Measurements from ENCODE around the gene PTPRS.

DNA sequence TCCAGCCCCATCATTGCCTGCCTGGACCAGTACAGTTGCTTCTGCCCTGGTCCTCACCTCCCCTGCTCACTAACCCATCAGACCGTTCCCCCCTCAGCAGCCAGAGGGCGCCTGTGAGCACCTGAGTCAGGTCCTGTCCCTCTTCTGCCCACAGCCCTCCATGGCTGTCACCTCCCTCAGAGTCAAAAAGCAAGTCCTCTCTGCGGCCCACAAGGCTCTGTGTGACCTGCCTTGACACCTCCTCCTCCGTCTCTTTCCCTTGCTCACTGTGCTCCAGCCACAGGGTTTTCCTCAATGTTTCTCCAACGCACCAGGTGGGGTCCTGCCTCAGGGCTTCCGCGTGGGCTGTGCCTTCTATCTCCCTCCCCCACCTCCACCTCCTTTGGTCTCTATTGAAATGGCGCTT lies 29.4 kb upstream of the PTPRS start:
- no peak for TF ChIP-seq ZNF302 (tag by site-specific recombination; IDR thresholded peaks at IDR 0.05; ENCODE audit: low read depth)
- TF ChIP-seq, protein P1, sequence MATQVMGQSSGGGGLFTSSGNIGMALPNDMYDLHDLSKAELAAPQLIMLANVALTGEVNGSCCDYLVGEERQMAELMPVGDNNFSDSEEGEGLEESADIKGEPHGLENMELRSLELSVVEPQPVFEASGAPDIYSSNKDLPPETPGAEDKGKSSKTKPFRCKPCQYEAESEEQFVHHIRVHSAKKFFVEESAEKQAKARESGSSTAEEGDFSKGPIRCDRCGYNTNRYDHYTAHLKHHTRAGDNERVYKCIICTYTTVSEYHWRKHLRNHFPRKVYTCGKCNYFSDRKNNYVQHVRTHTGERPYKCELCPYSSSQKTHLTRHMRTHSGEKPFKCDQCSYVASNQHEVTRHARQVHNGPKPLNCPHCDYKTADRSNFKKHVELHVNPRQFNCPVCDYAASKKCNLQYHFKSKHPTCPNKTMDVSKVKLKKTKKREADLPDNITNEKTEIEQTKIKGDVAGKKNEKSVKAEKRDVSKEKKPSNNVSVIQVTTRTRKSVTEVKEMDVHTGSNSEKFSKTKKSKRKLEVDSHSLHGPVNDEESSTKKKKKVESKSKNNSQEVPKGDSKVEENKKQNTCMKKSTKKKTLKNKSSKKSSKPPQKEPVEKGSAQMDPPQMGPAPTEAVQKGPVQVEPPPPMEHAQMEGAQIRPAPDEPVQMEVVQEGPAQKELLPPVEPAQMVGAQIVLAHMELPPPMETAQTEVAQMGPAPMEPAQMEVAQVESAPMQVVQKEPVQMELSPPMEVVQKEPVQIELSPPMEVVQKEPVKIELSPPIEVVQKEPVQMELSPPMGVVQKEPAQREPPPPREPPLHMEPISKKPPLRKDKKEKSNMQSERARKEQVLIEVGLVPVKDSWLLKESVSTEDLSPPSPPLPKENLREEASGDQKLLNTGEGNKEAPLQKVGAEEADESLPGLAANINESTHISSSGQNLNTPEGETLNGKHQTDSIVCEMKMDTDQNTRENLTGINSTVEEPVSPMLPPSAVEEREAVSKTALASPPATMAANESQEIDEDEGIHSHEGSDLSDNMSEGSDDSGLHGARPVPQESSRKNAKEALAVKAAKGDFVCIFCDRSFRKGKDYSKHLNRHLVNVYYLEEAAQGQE (tag by site-specific recombination; IDR thresholded peaks at IDR 0.05), result no peak
- TF ChIP-seq, protein P2, sequence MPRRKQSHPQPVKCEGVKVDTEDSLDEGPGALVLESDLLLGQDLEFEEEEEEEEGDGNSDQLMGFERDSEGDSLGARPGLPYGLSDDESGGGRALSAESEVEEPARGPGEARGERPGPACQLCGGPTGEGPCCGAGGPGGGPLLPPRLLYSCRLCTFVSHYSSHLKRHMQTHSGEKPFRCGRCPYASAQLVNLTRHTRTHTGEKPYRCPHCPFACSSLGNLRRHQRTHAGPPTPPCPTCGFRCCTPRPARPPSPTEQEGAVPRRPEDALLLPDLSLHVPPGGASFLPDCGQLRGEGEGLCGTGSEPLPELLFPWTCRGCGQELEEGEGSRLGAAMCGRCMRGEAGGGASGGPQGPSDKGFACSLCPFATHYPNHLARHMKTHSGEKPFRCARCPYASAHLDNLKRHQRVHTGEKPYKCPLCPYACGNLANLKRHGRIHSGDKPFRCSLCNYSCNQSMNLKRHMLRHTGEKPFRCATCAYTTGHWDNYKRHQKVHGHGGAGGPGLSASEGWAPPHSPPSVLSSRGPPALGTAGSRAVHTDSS (tag by site-specific recombination; IDR thresholded peaks at IDR 0.05), result no peak
- no peak for TF ChIP-seq SETDB1 (IDR thresholded peaks at IDR 0.05; ENCODE audit: insufficient read length, low read length)
- no peak for TF ChIP-seq ZNF830 (tag by site-specific recombination; IDR thresholded peaks at IDR 0.05; ENCODE audit: low read depth)
